SK-N-SH (cell line): ENCODE data around the gene GNAZ. TPM values are rescaled to one million over a fixed set of nuclear protein-coding genes. Genes with fewer than 3 reads are reported as not detected.

Experiments
- CTCF ChIA-PET: fragments of 300-600, 350-600 bp; formaldehyde crosslinking; extraction: SDS; loops from one replicate; lab custom pipeline; 2021; lab: Yijun Ruan, JAX
- POLR2A ChIA-PET: fragments of 350-600 bp; sonication (Branson Sonifier 250); formaldehyde crosslinking; extraction: SDS; loops from one replicate; lab custom pipeline; 2020; ENCODE audit warnings: antibody characterized with exemption, inconsistent platforms; lab: Yijun Ruan, JAX
- DNase-seq: peaks from one replicate; pipeline ENCODE4 v3.0.0; 2012
- H2AFZ ChIP-seq: fragments of 200-600 bp; sonication (generic); 2 replicates; pipeline ENCODE4 v1.8.1; 2016; ENCODE audit warnings: antibody characterized with exemption, mild to moderate bottlenecking, low read depth
- H3F3A ChIP-seq: fragments of 200-600 bp; sonication (generic); replicated peaks from 2 replicates; pipeline ENCODE3; 2016; ENCODE audit warnings: antibody characterized with exemption, mild to moderate bottlenecking; ENCODE audit not compliant: insufficient read depth
- H3K27ac ChIP-seq, 2 experiments: fragments of 200-500 bp in 1 of 2; fragments of 200-600 bp in 1 of 2; sonication (Bioruptor generic) in 1 of 2; sonication (generic), shearing (Covaris generic) in 1 of 2; 2 replicates each; pipeline versions ENCODE4 v1.5.1 to v1.6.1; 2014 to 2016; ENCODE audit warnings: low read depth in 2 of 2, inconsistent platforms in 1 of 2, low read length in 1 of 2, mild to moderate bottlenecking in 1 of 2, mixed read lengths in 1 of 2
- H3K27me3 ChIP-seq: fragments of 200-600 bp; sonication (generic), shearing (Covaris generic); 2 replicates; pipeline ENCODE4 v1.6.1; 2016; ENCODE audit warnings: mixed run types; ENCODE audit not compliant: insufficient read depth
- H3K36me3 ChIP-seq, 2 experiments: fragments of 200-500 bp in 1 of 2; fragments of 200-600 bp in 1 of 2; sonication (Bioruptor generic) in 1 of 2; sonication (generic) in 1 of 2; replicated peaks in 1 of 2; 2 replicates each; pipeline versions ENCODE3 to v1.5.1; 2014 to 2016; ENCODE audit warnings: low read length in 1 of 2, mild to moderate bottlenecking in 1 of 2; ENCODE audit not compliant: insufficient read depth in 2 of 2, control insufficient read depth in 1 of 2
- H3K4me1 ChIP-seq, 2 experiments: fragments of 200-500 bp in 1 of 2; fragments of 200-600 bp in 1 of 2; sonication (Bioruptor generic) in 1 of 2; sonication (generic), shearing (Covaris generic) in 1 of 2; 2 replicates each; pipeline versions ENCODE4 v1.5.1 to v1.6.1; 2014 to 2016; ENCODE audit warnings: low read depth in 1 of 2, low read length in 1 of 2, mixed run types in 1 of 2; ENCODE audit not compliant: insufficient read depth in 2 of 2, control insufficient read depth in 1 of 2
- H3K4me2 ChIP-seq: fragments of 200-600 bp; sonication (generic), shearing (Covaris generic); 2 replicates; pipeline ENCODE4 v1.6.1; 2017; ENCODE audit warnings: mixed run types
- H3K4me3 ChIP-seq, 2 experiments: fragments of 200-500 bp in 1 of 2; fragments of 200-600 bp in 1 of 2; sonication (Bioruptor generic) in 1 of 2; sonication (generic), shearing (Covaris generic) in 1 of 2; 2 replicates each; pipeline versions ENCODE4 v1.5.1 to v1.8.1; 2014 to 2016; ENCODE audit warnings: low read depth in 2 of 2, inconsistent platforms in 1 of 2, low read length in 1 of 2, mild to moderate bottlenecking in 1 of 2, mixed read lengths in 1 of 2, moderate library complexity in 1 of 2
- H3K79me2 ChIP-seq: fragments of 200-600 bp; sonication (generic); 2 replicates; pipeline ENCODE4 v1.8.1; 2017; ENCODE audit warnings: mild to moderate bottlenecking; ENCODE audit not compliant: insufficient read depth
- H3K9ac ChIP-seq: fragments of 200-600 bp; sonication (generic); 2 replicates; pipeline ENCODE4 v1.6.1; 2017; ENCODE audit warnings: mixed run types
- H3K9me2 ChIP-seq: fragments of 200-600 bp; sonication (generic); 2 replicates; pipeline ENCODE4 v1.6.1; 2017; ENCODE audit warnings: mixed run types
- H3K9me3 ChIP-seq: fragments of 200-600 bp; sonication (generic); 2 replicates; pipeline ENCODE4 v1.6.1; 2017; ENCODE audit warnings: mixed run types, mild to moderate bottlenecking, moderate library complexity
- H4K20me1 ChIP-seq: fragments of 200-600 bp; sonication (generic); 2 replicates; pipeline ENCODE4 v1.6.1; 2017; ENCODE audit warnings: mild to moderate bottlenecking, mixed run types; ENCODE audit not compliant: insufficient read depth
- CHD2 ChIP-seq: fragments of 150-350 bp; IDR thresholded peaks from 2 replicates; pipeline ENCODE4 v1.6.1; 2018; ENCODE audit warnings: low read length; ENCODE audit not compliant: partially characterized antibody
- EP300 ChIP-seq, 2 experiments: IDR thresholded peaks; 2 replicates each; pipeline versions ENCODE4 v1.4.0 to v1.6.1; 2012; ENCODE audit warnings: borderline replicate concordance in 1 of 2, low read depth in 1 of 2, low read length in 1 of 2
- EZH2phosphoT487 ChIP-seq: fragments of 200-600 bp; sonication (generic); IDR thresholded peaks from 2 replicates; pipeline ENCODE4 v1.6.1; 2017; ENCODE audit warnings: low read depth, mixed run types, mild to moderate bottlenecking, antibody characterized with exemption, moderate library complexity, borderline replicate concordance
- FOXJ3 ChIP-seq: sonication (generic); formaldehyde crosslinking; IDR thresholded peaks from 2 replicates; pipeline ENCODE4 v1.5.1; 2020; ENCODE audit warnings: mild to moderate bottlenecking, missing genetic modification reagents
- FOXM1 ChIP-seq: IDR thresholded peaks from 2 replicates; pipeline ENCODE4 v1.4.0; 2012; ENCODE audit warnings: low read depth, mild to moderate bottlenecking
- MEF2A ChIP-seq: IDR thresholded peaks from 2 replicates; pipeline ENCODE4 v1.4.0; 2012; ENCODE audit warnings: low read depth, borderline replicate concordance
- MXI1 ChIP-seq: IDR thresholded peaks from 2 replicates; pipeline ENCODE4 v1.6.1; 2012; ENCODE audit warnings: mild to moderate bottlenecking, low read depth, low read length, improper control_type of control experiment
- NRF1 ChIP-seq: IDR thresholded peaks from 2 replicates; pipeline ENCODE4 v1.6.1; 2012; ENCODE audit warnings: low read depth, mild to moderate bottlenecking, low read length
- POLR2AphosphoS5 ChIP-seq: IDR thresholded peaks from 2 replicates; pipeline ENCODE4 v1.6.1; 2012; ENCODE audit warnings: low read depth, low read length
- RAD21 ChIP-seq: IDR thresholded peaks from 2 replicates; pipeline ENCODE4 v1.6.1; 2012; ENCODE audit warnings: mild to moderate bottlenecking, low read length
- RCOR1 ChIP-seq: fragments of 150-350 bp; IDR thresholded peaks from 2 replicates; pipeline ENCODE4 v1.6.1; 2017; ENCODE audit warnings: antibody characterized with exemption, low read length
- RXRA ChIP-seq: IDR thresholded peaks from 2 replicates; pipeline ENCODE4 v1.4.0; 2012; ENCODE audit warnings: low read depth, mild to moderate bottlenecking, borderline replicate concordance
- SIN3A ChIP-seq: IDR thresholded peaks from 2 replicates; pipeline ENCODE4 v1.6.1; 2012; ENCODE audit warnings: low read depth, mild to moderate bottlenecking, low read length, moderate library complexity, borderline replicate concordance
- SMC3 ChIP-seq: IDR thresholded peaks from 2 replicates; pipeline ENCODE4 v1.6.1; 2012; ENCODE audit warnings: low read depth, low read length, improper control_type of control experiment
- TAF1 ChIP-seq: IDR thresholded peaks from 2 replicates; pipeline ENCODE4 v1.6.1; 2012; ENCODE audit warnings: low read depth, mild to moderate bottlenecking, low read length, moderate library complexity, borderline replicate concordance
- TCF12 ChIP-seq: IDR thresholded peaks from 2 replicates; pipeline ENCODE4 v1.4.0; 2012
- TEAD4 ChIP-seq: IDR thresholded peaks from 2 replicates; pipeline ENCODE4 v1.4.0; 2012; ENCODE audit warnings: mild to moderate bottlenecking, borderline replicate concordance; ENCODE audit not compliant: insufficient read depth
- USF1 ChIP-seq: IDR thresholded peaks from 2 replicates; pipeline ENCODE4 v1.4.0; 2012; ENCODE audit warnings: low read depth, borderline replicate concordance
- USF2 ChIP-seq: fragments of 150-350 bp; IDR thresholded peaks from 2 replicates; pipeline ENCODE4 v1.6.1; 2017; ENCODE audit warnings: antibody characterized with exemption, low read length, low read depth, borderline replicate concordance
- WGBS: methylation state at CpG from one replicate; pipeline ENCODE4 v1.1.6; 2017; ENCODE audit warnings: low lambda C conversion rate; 5-methylcytosine and 5-hydroxymethylcytosine counted together
- polyA plus RNA-seq, 3 experiments: library from polyadenylated mRNA; depleted of rRNA; stranded (reverse); fragments of >200 nt; gene quantifications; 2 replicates each; pipeline ENCODE4 v1.2.3, GENCODE V29; 2012
- TF ChIP-seq, protein P1 (sequence below): IDR thresholded peaks from 2 replicates; pipeline ENCODE4 v1.6.1; 2012; ENCODE audit warnings: mild to moderate bottlenecking, low read depth, low read length, moderate library complexity

Gene GNAZ
- polyA plus RNA-seq, 1 of the 3 experiments (the other 2 are of a cell fraction), result 6.5 TPM

GRCh38 chr22:23085785-23086184 lies 15.5 kb downstream of the GNAZ start:
- 90% methylated on average over 9 of the region's 9 CpGs for WGBS
- Histone ChIP-seq H3K4me1 (peaks cover 0 to under 1% of the 10 kb centered on the region in 2 experiments; a peak in 1 of 4 replicates), H2AFZ (no peak overlapping the region), H3K27ac (no peak overlapping the region), H3F3A (no peaks in the 10 kb centered on the region), H3K9ac (no peak overlapping the region), H3K79me2 (no peaks in the 10 kb centered on the region), H3K4me3 (no peak overlapping the region), H3K27me3 (no peaks in the 10 kb centered on the region), H3K9me2 (no peaks in the 10 kb centered on the region), H4K20me1 (no peaks in the 10 kb centered on the region), H3K36me3 (no peaks in the 10 kb centered on the region), H3K9me3 (no peaks in the 10 kb centered on the region), H3K4me2 (no peak overlapping the region)
- TF ChIP-seq FOXJ3 (CRISPR knock-in tag), result no peak
- no peak for TF ChIP-seq EZH2phosphoT487
- TF ChIP-seq USF1, result no peak
- no peak for TF ChIP-seq EP300 (IDR thresholded peaks at IDR 0.05; ENCODE audit: borderline replicate concordance in 1 of 2, low read depth in 1 of 2, low read length in 1 of 2)
- TF ChIP-seq RCOR1, result no peak
- TF ChIP-seq TEAD4, result no peak
- no peak for TF ChIP-seq SMC3
- no peak for TF ChIP-seq NRF1
- TF ChIP-seq MXI1, result no peak
- no peak for TF ChIP-seq USF2
- no peak for TF ChIP-seq RXRA
- TF ChIP-seq SIN3A, result no peak
- no peak for TF ChIP-seq CHD2
- ChIA-PET CTCF (no interaction called here), POLR2A (no interaction called here)
- no peak for DNase-seq

GRCh38 chr22:23086263-23086662 lies 15.9 kb downstream of the GNAZ start:
- Histone ChIP-seq H3K27ac (no peak overlapping the region), H4K20me1 (no peaks in the 10 kb centered on the region), H3F3A (no peaks in the 10 kb centered on the region), H3K9me3 (no peaks in the 10 kb centered on the region), H3K9ac (no peak overlapping the region), H3K36me3 (no peaks in the 10 kb centered on the region), H3K79me2 (no peaks in the 10 kb centered on the region), H3K4me3 (no peak overlapping the region), H3K9me2 (no peaks in the 10 kb centered on the region), H3K4me1 (no peaks in the 10 kb centered on the region; a peak in 1 of 4 replicates), H2AFZ (no peak overlapping the region), H3K27me3 (no peaks in the 10 kb centered on the region), H3K4me2 (no peak overlapping the region)
- WGBS, result 86% methylated on average over 7 of the region's 12 CpGs
- ChIA-PET POLR2A (no interaction called here), CTCF (no interaction called here)
- no peak for DNase-seq
- TF ChIP-seq MXI1 (no peak), RCOR1 (no peak), POLR2AphosphoS5 (no peak), NRF1 (no peak), EZH2phosphoT487 (no peak), TAF1 (no peak), RXRA (no peak), TCF12 (no peak), RAD21 (no peak), TEAD4 (no peak), FOXM1 (no peak), MEF2A (no peak), USF1 (no peak)
- TF ChIP-seq, protein P1, sequence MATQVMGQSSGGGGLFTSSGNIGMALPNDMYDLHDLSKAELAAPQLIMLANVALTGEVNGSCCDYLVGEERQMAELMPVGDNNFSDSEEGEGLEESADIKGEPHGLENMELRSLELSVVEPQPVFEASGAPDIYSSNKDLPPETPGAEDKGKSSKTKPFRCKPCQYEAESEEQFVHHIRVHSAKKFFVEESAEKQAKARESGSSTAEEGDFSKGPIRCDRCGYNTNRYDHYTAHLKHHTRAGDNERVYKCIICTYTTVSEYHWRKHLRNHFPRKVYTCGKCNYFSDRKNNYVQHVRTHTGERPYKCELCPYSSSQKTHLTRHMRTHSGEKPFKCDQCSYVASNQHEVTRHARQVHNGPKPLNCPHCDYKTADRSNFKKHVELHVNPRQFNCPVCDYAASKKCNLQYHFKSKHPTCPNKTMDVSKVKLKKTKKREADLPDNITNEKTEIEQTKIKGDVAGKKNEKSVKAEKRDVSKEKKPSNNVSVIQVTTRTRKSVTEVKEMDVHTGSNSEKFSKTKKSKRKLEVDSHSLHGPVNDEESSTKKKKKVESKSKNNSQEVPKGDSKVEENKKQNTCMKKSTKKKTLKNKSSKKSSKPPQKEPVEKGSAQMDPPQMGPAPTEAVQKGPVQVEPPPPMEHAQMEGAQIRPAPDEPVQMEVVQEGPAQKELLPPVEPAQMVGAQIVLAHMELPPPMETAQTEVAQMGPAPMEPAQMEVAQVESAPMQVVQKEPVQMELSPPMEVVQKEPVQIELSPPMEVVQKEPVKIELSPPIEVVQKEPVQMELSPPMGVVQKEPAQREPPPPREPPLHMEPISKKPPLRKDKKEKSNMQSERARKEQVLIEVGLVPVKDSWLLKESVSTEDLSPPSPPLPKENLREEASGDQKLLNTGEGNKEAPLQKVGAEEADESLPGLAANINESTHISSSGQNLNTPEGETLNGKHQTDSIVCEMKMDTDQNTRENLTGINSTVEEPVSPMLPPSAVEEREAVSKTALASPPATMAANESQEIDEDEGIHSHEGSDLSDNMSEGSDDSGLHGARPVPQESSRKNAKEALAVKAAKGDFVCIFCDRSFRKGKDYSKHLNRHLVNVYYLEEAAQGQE, result no peak
